ENCODE data around the gene PRKN.

The PRKN gene

DNA sequence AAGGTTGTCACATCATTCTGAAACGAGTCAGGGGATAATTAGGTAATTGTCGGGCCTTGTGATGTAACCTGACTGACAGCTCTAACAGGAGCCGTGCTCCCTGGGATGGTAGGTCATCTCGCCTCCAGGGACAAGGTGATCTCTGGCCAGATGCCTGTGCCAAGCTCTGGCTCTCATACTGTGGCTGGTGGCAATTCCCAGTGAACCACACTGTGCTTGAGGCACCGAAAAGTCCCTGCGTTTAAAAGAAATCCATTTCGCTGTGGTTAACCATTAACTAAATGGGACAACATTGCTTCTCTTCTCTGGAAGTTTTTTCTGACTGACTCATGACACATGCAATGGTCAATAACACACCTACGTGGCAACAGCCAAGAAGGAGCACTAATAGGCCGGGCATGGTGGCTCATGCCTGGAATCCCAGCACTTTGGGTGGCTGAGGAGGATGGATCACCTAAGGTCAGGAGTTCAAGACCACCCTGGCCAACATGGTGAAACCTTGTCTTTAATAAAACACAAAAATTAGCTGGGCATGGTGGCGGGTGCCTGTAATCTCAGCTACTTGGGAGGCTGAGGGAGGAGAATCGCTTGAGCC is 669.2 kb downstream of the PRKN start:
- peak; percentile 37 for DNase-seq (ENCODE audit: low read depth)

DNA sequence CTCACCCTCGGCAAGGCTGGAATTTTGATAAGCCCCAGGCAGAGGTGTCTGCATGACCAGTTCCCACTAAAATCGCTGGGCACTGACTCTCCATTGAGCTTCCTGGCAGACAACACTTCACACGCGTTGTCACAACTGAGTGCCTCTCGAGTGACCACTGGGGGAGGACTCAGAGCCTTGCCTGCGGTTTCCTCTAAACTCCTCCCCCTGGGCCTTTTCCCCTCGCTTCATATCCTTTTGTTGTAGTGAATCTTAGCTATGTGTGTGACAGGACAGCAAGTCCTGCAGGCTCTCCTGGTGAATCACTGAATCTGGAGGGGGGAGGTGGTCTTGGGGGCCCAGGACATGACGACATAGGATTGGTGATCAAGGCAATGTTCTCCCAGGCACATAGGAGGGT is 670.8 kb downstream of the PRKN start:
- DNase-seq (ENCODE audit: low read depth) = peak; percentile 55

DNA sequence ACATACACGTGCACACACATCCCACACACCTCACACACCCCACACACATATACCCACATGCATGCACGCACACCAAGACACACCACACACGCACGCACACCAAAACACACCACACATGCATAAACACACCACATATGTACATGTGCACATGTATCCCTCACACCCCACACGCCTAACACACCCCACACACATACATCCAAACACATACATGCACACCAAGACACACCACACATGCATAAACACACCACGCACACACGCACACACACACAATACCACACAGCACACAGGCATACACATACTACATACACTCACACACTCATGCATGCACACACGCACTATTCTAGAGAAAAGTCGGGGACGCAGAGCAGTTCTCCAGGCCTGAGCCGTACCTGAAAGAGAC is 671.5 kb downstream of the PRKN start:
- DNase-seq (ENCODE audit: low read depth) = no peak

DNA sequence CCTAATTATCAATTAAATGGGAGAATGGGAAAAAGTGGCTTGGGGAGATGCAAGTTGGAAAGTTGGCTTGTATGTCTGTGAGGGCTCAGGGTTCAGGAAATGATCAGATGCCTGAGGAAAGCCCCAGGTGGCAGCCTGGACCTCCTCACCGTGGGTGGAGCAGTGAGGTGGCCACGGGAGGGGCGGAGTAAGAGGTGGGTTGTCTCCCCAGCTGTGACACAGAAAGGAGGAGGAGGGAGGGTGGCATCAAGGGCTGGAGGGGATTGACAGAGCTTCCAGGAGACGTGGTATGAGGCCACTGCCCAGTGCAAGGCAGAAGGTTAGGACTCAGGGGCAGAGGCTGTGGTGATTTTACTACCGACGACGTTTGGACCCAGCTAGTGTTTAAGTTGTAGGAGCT is 672.2 kb downstream of the PRKN start:
- DNase-seq (ENCODE audit: low read depth) = no peak

DNA sequence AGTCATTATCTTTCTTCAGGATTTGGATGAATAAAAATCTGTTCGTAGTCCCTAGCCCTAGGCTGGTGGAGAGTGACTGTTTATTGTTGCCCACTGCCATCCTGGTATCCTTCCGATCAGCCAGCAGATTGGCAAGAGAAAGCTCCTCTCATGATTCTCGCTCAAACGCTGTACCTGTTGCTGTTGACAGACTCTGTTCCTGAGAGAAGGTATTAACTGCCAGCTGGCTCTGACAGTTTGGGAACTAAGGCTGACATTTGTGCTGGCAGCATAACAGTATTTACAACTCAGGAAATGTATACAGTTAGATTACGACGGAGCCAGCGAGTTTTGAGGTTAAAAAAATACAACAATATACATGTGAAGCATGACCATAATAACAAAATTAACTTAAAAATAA is 674.5 kb downstream of the PRKN start:
- DNase-seq (ENCODE audit: low read depth) = no peak

DNA sequence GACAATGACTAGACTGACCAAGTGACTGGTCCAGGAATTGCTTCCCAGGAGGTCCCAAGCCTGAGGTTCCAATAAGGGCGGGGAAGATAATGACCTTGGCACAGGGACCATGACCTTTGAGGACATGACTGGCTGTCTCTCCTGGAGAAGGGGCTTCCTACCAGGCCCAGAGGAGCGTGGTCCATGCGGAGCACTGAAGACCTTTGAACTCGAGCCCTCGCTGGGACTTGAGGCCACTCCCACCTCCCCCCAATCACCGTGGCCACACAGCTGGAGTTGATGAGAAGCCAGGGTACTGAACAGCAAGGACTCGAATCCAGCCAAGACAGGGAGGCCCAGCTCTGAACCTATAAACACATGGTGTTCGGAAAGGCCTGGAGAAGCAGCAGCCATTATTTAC is 677.0 kb downstream of the PRKN start:
- DNase-seq (ENCODE audit: low read depth) = no peak

DNA sequence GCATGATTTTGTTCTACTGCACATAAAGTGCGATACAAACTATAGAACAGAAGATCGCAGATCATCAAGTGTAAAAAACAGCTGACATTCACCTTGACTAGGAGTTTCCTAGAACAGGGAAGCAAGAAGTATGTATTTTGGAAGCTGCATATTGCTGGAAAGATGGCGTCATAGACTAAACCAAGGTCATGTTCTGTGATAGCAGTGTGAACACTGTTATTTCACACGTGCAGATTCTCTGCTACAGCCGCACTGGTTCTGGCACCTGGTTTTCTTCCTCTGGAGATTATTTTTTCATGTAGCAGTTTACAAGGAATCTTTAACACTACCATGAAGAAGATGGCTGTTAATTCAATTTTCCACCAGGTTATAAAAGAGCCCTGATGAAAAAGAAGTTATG is 681.2 kb downstream of the PRKN start:
- DNase-seq (ENCODE audit: low read depth) = no peak

DNA sequence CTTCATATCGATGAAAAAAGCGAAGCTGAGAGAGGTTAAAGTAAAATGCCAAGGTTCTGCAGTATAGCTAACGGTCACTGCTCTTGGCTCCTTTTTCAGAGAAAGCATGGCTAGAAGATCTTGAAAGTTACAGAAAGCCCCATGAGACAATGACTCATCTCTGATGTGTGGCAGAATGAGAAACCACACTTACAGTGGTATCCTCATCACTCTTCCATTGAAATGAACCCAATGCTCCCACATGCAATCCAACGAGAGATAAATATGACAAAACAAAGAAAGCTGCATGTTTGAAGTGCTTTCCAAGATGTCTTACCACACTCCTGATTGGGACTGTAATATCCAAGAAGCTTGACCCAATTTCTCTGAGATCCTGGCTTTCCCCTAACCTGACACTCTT is 694.9 kb downstream of the PRKN start:
- peak; percentile 51 for DNase-seq (ENCODE audit: low read depth)

DNA sequence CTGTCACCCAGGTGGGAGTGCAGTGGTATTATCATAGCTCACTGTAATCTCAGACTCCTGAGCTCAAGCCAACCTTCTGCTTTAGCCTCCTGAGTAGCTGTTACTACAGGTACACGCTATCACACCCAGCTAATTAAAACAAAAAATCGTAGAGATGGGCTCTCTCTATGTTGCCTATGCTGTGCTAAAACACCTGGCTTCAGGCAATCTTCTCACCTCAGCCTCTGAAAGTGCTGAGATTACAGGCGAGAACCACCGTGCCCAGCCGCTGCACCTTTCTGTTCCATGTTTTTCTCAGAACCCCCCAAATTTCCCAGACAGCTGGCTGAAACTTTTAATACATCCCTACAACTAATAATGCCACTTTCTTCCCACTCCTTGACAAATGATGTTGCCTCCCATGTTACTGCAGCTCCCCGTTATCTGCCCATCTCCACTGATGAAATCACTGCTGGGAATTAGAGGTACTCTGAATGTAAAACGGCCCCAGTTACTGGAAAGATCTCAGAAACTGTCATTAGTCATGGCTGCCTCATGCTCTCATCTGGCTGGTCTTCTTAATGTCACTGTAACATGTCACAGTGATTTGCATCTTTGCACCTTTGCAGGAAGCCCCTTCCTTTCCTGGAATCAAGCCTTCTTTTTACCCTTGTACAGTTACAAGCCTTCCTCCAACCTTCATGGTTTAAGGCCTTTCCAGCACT is 697.5 kb downstream of the PRKN start:
- DNase-seq (ENCODE audit: low read depth) = no peak

DNA sequence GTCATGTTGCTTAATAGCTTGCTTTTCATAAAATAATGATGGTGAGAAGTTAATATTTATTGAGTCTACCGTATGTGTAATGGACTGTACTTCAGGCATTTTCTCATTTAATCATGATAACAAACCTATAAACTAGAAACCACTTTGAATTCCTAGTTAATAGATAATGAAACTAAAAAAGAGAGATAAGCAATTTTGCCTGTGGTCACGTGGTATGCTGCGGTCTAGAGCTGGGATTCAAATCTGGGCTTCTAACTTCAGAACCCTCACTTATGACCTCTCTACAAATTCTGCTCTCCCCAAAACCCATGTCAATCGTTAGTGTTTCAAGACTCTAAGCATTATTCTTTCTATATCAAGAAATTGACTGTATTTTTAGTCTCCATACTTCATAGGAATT is 700.7 kb downstream of the PRKN start:
- DNase-seq (ENCODE audit: low read depth) = no peak

DNA sequence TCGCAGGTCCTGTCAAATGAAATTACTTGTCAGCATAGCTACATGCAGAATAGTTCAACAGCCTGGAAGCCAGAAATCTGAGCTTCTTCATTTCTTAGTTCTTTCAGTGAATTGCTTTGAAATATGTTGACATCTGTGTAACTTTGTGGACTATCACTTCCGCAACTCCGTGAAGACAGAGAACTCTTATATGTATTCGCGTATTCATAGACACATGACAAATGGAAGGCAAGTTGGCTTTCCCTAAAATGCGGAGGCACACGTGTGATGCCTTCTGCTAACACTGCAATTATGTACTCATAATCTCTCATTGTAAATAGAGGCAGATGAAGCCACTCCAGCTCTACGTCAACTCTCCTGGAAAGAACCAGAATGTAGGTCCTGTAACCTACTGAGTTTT is 701.5 kb downstream of the PRKN start:
- no peak for DNase-seq (ENCODE audit: low read depth)

DNA sequence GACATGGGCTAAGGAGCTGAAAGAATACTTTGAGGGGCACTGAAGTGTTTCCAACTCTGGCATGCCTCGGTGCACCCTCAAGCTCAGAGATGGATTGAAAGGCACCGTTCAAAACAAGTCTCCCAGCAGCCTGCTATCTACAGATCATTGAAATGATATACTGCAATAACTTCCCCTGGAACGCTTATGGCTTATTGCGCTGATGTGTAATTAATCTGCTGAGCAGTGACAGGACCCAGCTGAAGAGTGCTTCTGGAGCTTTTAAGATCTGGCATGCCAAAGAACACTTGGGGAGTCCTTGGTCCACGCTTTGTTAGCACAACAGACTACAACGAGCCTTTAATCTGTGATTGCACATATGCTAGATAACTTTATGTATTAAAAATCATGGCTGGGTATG is 708.2 kb downstream of the PRKN start:
- no peak for DNase-seq (ENCODE audit: low read depth)

DNA sequence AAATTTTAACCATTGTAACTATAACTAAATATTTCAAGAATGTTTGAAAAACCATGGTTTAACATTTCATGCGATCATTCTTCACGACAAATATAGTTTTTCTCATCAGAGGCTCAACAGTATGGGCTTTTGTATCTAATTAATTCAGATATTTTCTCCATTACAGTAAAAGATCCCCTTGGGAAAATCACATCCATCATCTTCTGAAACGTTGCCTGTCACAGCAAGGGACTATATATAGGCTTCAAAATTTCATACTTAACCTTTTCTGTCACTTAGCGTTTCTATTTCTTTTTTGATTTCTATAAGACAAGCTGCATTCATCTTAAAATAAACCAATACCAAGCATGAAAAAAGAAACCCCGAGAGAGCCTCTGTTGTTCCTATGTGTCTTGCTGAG is 710.0 kb downstream of the PRKN start:
- DNase-seq (ENCODE audit: low read depth) = no peak

DNA sequence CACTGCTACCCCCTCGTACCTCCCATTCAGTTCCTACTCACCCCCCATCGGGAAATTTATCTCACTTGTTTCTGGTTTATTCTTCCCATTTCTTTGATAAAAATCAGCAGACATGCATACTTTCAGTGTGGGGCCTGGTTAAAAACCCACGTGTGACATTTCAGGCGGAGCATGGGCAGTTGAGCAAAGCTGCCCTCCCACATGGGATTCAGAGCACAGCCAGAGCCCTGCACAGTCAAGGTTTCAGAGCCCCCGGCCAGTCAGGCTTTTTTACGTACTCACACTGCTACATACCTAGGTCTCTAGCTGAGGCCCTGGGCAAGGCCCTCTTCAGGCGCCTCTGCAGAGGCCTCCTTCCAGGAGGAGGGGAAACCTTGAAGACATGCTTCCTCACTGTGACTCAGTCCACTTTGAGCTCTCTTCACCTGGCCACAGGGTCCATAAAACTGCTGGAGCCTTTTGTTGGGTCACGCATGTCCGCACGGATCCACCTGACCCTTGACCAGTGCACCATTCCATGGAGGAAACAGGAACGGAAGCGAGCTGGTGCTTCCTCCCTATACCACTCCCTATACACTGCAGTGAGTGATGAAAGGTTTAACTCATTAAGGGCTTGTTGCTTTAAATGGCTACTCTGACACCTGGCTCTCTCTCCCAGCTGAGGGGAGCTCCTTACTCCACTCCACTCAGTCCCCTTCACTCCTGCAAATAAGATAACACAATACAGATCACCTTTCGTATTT is 713.3 kb downstream of the PRKN start:
- DNase-seq (ENCODE audit: low read depth) = no peak

DNA sequence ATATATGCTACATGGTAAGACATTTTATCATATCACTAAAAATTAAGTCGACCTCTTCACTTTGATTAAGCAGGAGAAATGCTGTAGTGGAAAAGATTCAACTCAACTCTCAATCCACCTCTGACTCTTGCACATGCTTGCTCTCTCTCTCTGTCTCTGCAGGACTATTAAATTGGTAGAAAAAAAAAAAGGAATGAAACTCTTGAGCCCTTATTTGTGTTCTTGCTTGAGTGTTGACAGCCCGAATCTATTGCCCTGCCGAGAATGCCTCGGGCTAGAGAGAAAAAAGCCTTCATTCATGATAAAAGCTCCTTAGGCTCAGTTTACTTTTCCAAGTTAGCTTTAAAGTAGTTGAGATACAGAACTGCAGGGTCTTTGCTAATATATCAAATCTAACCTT is 722.2 kb downstream of the PRKN start:
- no peak for DNase-seq (ENCODE audit: low read depth)

DNA sequence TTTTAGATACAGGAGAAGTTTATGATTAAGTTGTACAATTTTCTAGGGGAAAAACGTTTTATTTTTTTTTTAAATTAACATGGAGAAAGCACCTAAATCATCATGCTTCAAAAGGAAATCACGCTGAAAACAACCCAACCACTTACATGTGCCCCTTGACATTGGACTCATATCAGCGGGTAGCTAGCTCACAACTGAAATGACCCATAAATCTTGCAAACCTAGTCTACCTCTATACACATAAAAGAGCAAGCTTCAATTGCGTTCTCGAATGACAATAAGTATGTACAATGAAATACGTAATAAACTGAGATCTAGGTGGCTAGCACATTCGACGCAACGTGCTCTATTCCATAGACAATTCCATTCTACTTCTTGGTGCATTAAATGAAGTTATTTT is 730.8 kb downstream of the PRKN start:
- DNase-seq (ENCODE audit: low read depth) = no peak

DNA sequence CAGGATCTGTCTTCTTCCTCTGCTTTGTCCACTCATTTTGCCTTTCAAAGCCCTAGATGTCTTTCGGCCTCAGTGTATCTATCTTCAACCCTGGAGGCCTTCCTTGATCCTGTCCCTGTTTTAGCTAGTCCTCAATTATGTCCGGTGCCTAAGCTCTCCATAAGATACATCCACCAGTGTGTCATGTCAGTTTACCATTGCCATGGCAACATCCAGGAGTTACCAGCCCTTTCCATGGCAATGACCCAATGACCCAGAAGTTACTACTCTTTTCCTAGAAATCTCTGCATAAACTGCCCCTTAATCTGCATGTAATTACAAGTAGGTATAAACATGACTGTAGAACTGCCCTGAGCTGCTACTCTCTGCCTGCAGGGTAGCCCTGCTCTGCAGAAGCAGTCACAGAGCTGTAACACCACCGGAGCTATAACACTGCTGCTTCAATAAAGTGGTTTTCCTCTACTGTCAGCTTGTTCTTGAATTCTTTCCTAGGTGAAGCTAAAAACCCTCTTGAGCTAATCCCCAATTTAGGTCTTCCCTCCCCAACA is 741.6 kb downstream of the PRKN start:
- DNase-seq (ENCODE audit: low read depth) = no peak

DNA sequence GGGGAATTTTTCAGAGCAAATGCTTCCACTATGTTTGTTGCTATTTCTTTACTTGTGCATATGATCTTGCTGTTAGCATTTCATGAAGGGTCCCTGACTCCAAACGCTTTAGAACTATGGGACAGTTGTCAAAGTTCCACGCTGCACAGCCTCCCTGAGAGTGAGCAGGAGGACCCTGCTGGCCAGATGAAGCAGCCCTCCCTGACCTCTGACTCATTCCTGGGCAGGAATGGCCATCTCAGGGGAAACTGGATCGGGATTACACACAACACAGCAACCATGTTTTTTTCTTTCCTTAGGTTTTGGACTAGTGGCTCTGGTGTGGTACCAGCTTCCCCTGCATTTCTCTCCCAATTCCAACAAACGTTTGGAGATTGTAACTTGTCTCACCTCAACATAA is 742.9 kb downstream of the PRKN start:
- DNase-seq (ENCODE audit: low read depth) = no peak

DNA sequence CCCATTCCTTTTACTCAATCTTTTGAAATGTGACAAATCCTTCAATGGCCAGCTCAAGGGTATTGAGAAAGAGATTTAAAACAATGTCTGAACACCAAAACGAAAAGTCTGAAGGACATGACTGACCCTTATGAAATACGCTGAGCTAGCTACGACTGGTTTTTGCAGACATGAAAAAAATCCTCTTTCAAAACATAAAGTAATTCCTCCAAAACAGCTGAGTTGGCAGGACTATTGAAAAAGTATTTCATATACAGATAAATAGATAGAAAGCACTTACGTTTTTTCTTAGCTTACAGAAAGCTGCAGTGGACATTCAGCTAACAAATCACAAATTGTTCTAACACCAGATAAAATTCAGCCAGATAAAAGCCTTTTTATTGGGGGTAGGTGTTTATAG is 751.0 kb downstream of the PRKN start:
- DNase-seq (ENCODE audit: low read depth) = no peak

DNA sequence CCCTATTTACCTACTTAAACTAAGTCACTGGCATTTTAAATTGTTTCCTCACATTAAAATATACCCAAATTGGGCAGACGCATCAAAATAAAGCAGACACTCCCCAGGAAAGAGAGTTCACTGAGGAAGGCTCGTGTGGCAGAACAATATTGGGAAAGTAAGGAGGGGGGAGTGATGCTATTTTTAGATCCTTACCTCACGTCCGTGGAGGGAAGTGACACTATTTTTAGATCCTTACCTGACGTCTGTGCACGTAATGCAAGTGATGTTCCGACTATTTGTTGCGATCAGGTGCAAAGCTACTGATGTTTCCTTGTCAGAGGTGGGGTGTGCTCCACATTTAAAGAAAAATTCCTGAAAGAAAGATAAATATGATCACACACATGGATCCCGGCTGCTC is 754.5 kb downstream of the PRKN start:
- no peak for DNase-seq (ENCODE audit: low read depth)

DNA sequence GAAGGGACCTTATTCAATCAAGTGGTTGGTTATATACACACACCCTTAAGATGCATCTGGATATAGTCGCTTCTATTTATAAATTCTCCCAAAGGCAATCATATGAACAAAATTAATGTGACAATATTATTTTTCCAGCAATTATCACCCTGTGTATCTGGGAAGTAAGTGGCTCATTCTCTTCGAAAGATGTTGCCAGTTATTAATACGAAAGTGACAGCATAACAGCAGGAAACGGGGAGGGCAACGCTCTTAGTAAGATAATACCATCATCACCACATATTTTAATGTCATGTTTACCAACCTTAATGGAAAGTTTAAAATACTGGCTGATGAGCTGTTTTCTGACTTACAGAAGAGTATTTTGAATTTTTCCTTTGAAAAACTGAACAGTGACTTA is 756.5 kb downstream of the PRKN start:
- no peak for DNase-seq (ENCODE audit: low read depth)

DNA sequence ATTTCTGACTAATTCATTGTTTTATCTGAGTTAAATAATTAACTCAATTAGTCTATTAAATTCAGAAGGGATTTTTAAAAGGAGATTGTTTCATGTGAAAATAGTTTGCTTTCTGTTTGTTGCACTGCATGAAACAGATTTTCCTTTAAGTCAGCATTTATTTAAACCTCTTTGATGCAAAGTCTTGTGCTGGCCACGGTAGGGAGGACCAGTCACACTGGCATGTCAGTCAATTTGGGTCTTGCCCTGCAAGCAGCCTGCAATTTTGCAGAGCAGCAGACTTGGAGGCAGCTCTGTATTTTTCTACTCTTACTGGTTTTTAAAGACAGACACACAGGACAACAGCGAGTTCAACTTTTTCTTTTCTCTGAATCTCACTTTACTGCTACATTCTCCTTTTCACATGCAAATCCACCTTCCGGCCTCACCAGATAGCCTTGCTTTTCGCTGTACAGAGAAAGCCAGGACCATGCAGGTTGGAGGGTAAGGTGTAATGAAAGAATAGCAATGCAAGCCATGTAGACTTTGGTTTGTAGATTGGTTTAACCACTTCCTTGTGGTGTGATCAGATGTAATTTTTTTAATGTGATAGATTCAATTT is 763.8 kb downstream of the PRKN start:
- no peak for DNase-seq (ENCODE audit: low read depth)

DNA sequence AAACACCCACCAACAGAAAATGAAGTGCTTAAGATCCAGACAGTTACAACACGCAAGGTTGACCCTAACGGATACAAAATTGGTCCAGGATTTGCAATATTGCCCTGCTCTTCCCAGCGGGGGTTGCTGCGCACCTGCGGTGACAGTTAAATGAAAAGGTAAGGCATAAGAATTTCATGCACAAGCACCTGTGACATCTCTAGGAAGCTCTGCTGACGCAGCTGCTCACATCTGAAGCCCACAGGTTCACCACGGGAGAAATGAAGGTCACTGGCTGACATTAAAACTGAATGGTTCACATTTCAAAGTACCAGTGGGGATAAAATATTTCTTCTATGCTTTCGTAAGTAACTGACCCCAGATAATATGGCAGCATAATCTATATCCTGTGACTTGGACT is 764.4 kb downstream of the PRKN start:
- DNase-seq (ENCODE audit: low read depth) = no peak

All from non-pigmented ciliary epithelial cell (primary cell).